Activated CD8-positive, alpha-beta T cell treated with anti-CD3 and anti-CD28 coated beads, Interleukin-2, amount 10 ng/mL, durations not matched to agents 7 days and 5 days (primary cell): ENCODE measurements around the gene PRRX2. TPM values are rescaled to one million over a fixed set of nuclear protein-coding genes. Genes with fewer than 3 reads are reported as not detected.
"Not testable (repeated sequence)": the region's sequence is repeated elsewhere in the genome, so short reads cannot be mapped to it uniquely, and the experiment has no call there.

Source experiments
- ATAC-seq: fragments of 150-1000 bp; cut with Tn5 transposase; one replicate; pipeline ENCODE4 v1.10.0; 2021; ENCODE audit warnings: moderate library complexity
- CTCF ChIA-PET: fragments of 350-600 bp; sonication (Branson Sonifier 250); formaldehyde crosslinking; loops from one replicate; lab custom pipeline; 2021; ENCODE audit warnings: antibody characterized with exemption; lab: Charles Lee
- POLR2A ChIA-PET: fragments of 350-600 bp; sonication (Branson Sonifier 250); formaldehyde crosslinking; loops from one replicate; lab custom pipeline; 2021; ENCODE audit warnings: antibody characterized with exemption; lab: Charles Lee
- DNase-seq: peaks from one replicate; pipeline ENCODE4 v3.0.0-alpha.2; 2020
- H3K27ac Mint-ChIP-seq: one replicate; pipeline ENCODE4 v1.8.0; 2021; ENCODE audit warnings: mild to moderate bottlenecking, mixed read lengths
- H3K27me3 Mint-ChIP-seq: one replicate; pipeline ENCODE4 v1.8.0; 2021; ENCODE audit warnings: low read depth, mixed read lengths
- H3K36me3 Mint-ChIP-seq: one replicate; pipeline ENCODE4 v1.8.0; 2021; ENCODE audit warnings: low read depth, mixed read lengths
- H3K4me1 Mint-ChIP-seq: one replicate; pipeline ENCODE4 v1.8.0; 2021; ENCODE audit warnings: low read depth, mixed read lengths
- H3K4me3 Mint-ChIP-seq: one replicate; pipeline ENCODE4 v1.8.0; 2021; ENCODE audit warnings: mild to moderate bottlenecking, mixed read lengths
- H3K9me3 Mint-ChIP-seq: one replicate; pipeline ENCODE4 v1.8.0; 2022; ENCODE audit warnings: mixed read lengths; ENCODE audit not compliant: insufficient read depth
- total RNA-seq, 2 experiments: library from RNA; stranded (reverse); gene quantifications; one replicate each; pipeline ENCODE4 v1.2.3, GENCODE V29; 2021

The PRRX2 gene
- total RNA-seq, 2 experiments from 2014 or later, result 0.21 TPM; not detected in 1

GRCh38 chr9:129627556-129628440 lies 37.6 kb upstream of the PRRX2 start:
- H3K27me3 Mint-ChIP-seq, result no peaks in the 10 kb centered on the region
- H3K36me3 Mint-ChIP-seq, result peaks cover 21% of the 10 kb centered on the region
- DNase-seq (no peak), ATAC-seq (no peak)
- ChIA-PET CTCF (interaction anchor here (1.2 to 9.5 kb wide), 5 partner anchors 12 to 497 kb away, joined by 3 to 176 read pairs (median 75); partner anchors contain the start of gene ASB6), POLR2A (interaction anchor here (0.6 to 1.6 kb wide), 3 partner anchors 9 to 485 kb away, joined by 3 to 4 read pairs (median 4); no protein-coding TSS in a partner anchor)
- H3K27ac Mint-ChIP-seq, result peak overlapping the region; percentile 88
- peak overlapping the region; percentile 80 for H3K4me3 Mint-ChIP-seq
- H3K9me3 Mint-ChIP-seq, result no peaks in the 10 kb centered on the region
- peaks cover 61% of the 10 kb centered on the region for H3K4me1 Mint-ChIP-seq

DNA sequence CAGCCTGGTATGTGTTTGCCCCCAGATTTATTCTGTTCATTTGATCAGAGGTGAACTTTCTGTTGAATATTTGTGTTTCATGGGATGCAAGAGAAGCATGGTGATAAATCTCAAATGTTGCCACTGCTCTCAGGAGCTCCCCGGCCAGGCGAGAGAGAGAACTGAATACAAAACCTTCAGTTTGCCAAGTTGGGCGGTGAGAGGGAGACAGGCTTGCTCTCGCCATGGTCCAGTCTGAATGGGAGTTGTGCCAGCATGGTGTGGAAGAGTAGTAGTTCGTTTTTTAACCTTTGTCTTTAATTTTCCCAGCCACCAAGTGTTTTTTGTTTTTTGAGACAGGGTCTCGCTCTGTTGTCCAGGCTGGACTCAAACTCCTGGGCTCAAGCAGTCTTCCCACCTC lies 36.7 kb upstream of the PRRX2 start:
- POLR2A ChIA-PET, result no interaction called here
- H3K9me3 Mint-ChIP-seq, result no peaks in the 10 kb centered on the region
- peaks cover 61% of the 10 kb centered on the region for H3K4me1 Mint-ChIP-seq
- ATAC-seq (no peak), DNase-seq (no peak)
- no peaks in the 10 kb centered on the region for H3K27me3 Mint-ChIP-seq
- H3K4me3 Mint-ChIP-seq, result no peak overlapping the region
- CTCF ChIA-PET, result interaction anchor here (0.8 to 9.5 kb wide), 5 partner anchors 12 to 498 kb away, joined by 3 to 176 read pairs (median 75); partner anchors contain the start of gene ASB6
- peak overlapping the region; percentile 69 for H3K27ac Mint-ChIP-seq
- peaks cover 27% of the 10 kb centered on the region for H3K36me3 Mint-ChIP-seq

GRCh38 chr9:129629251-129629820 lies 36.1 kb upstream of the PRRX2 start:
- no peaks in the 10 kb centered on the region for H3K9me3 Mint-ChIP-seq
- H3K27me3 Mint-ChIP-seq, result no peaks in the 10 kb centered on the region
- CTCF ChIA-PET, result interaction anchor here (0.8 to 9.4 kb wide), 3 partner anchors 11 to 498 kb away, joined by 3 to 87 read pairs (median 75); partner anchors contain the start of gene ASB6
- peaks cover 32% of the 10 kb centered on the region for H3K36me3 Mint-ChIP-seq
- POLR2A ChIA-PET, result no interaction called here
- no peak for DNase-seq
- no peak overlapping the region for H3K4me3 Mint-ChIP-seq
- H3K27ac Mint-ChIP-seq, result peak overlapping the region; percentile 43
- H3K4me1 Mint-ChIP-seq, result peaks cover 56% of the 10 kb centered on the region
- no peak for ATAC-seq

- Mint-ChIP-seq H3K4me1 (peaks cover 45% of the 10 kb centered on the region), H3K27me3 (no peaks in the 10 kb centered on the region), H3K9me3 (no peaks in the 10 kb centered on the region), H3K27ac (no peak overlapping the region), H3K4me3 (no peak overlapping the region), H3K36me3 (peaks cover 44% of the 10 kb centered on the region)
- ChIA-PET CTCF (interaction anchor here (9.4 kb wide), 1 partner anchor 9 kb away, joined by 75 read pairs; the partner anchor contains the start of gene ASB6), POLR2A (interaction anchor here (1.2 to 1.3 kb wide), 2 partner anchors 9 to 130 kb away, joined by 3 to 4 read pairs; no protein-coding TSS in a partner anchor)
- no peak for DNase-seq
- ATAC-seq, result no peak
Measured at GRCh38 chr9:129630967-129631673, 34.3 kb upstream of the PRRX2 start.

- peaks cover 44% of the 10 kb centered on the region for H3K36me3 Mint-ChIP-seq
- peaks cover 45% of the 10 kb centered on the region for H3K4me1 Mint-ChIP-seq
- ATAC-seq (no peak), DNase-seq (no peak)
- H3K9me3 Mint-ChIP-seq, result no peaks in the 10 kb centered on the region
- H3K4me3 Mint-ChIP-seq, result no peak overlapping the region
- no peak overlapping the region for H3K27ac Mint-ChIP-seq
- ChIA-PET POLR2A (no interaction called here), CTCF (no interaction called here)
- no peaks in the 10 kb centered on the region for H3K27me3 Mint-ChIP-seq
Measured at GRCh38 chr9:129631674-129632129, 33.7 kb upstream of the PRRX2 start.

DNA sequence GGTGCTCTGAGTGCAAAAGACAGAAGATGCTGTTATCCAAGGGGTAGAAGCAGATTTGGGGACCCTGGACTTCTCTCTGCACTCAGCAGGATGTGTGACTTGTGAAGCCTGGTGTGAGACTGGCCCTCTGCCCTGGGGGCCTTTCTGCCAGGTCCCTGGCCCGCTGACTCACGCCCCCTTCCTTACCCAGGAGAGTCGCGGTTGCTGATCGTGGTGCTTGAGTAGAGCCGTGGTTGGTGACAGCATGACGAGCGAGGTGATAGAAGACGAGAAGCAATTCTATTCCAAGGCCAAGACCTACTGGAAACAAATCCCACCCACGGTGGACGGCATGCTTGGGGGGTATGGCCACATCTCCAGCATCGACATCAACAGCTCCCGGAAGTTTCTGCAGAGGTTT lies 33.0 kb upstream of the PRRX2 start:
- Mint-ChIP-seq H3K36me3 (peaks cover 40% of the 10 kb centered on the region), H3K27me3 (no peaks in the 10 kb centered on the region), H3K4me3 (no peak overlapping the region), H3K4me1 (peaks cover 37% of the 10 kb centered on the region), H3K27ac (no peak overlapping the region), H3K9me3 (no peaks in the 10 kb centered on the region)
- POLR2A ChIA-PET, result no interaction called here
- no peak for DNase-seq
- CTCF ChIA-PET, result no interaction called here
- no peak for ATAC-seq

- ATAC-seq, result no peak
- ChIA-PET CTCF (no interaction called here), POLR2A (no interaction called here)
- no peak overlapping the region for H3K4me3 Mint-ChIP-seq
- no peaks in the 10 kb centered on the region for H3K9me3 Mint-ChIP-seq
- H3K36me3 Mint-ChIP-seq, result peaks cover 39% of the 10 kb centered on the region
- DNase-seq, result no peak
- H3K27me3 Mint-ChIP-seq, result no peaks in the 10 kb centered on the region
- peaks cover 30% of the 10 kb centered on the region for H3K4me1 Mint-ChIP-seq
- no peak overlapping the region for H3K27ac Mint-ChIP-seq
Measured at GRCh38 chr9:129633207-129633606, 32.2 kb upstream of the PRRX2 start.

DNA sequence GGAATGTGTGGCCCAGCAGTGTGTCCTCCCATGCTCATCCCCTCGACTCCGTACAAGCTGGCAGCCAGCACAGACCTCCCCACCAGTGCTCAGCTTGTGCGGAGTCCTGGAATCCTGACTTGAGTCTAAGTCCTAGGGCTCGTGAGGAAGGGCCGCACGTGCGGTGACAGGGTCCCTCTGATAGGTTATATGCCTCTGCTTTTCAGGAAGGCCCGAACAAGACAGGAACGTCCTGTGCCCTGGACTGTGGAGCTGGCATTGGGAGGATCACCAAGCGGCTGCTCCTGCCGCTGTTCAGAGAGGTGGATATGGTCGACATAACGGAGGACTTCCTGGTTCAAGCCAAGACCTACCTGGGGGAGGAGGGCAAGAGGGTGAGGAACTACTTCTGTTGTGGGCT lies 31.6 kb upstream of the PRRX2 start:
- POLR2A ChIA-PET, result no interaction called here
- Mint-ChIP-seq H3K27ac (no peak overlapping the region), H3K4me1 (peaks cover 23% of the 10 kb centered on the region)

DNA sequence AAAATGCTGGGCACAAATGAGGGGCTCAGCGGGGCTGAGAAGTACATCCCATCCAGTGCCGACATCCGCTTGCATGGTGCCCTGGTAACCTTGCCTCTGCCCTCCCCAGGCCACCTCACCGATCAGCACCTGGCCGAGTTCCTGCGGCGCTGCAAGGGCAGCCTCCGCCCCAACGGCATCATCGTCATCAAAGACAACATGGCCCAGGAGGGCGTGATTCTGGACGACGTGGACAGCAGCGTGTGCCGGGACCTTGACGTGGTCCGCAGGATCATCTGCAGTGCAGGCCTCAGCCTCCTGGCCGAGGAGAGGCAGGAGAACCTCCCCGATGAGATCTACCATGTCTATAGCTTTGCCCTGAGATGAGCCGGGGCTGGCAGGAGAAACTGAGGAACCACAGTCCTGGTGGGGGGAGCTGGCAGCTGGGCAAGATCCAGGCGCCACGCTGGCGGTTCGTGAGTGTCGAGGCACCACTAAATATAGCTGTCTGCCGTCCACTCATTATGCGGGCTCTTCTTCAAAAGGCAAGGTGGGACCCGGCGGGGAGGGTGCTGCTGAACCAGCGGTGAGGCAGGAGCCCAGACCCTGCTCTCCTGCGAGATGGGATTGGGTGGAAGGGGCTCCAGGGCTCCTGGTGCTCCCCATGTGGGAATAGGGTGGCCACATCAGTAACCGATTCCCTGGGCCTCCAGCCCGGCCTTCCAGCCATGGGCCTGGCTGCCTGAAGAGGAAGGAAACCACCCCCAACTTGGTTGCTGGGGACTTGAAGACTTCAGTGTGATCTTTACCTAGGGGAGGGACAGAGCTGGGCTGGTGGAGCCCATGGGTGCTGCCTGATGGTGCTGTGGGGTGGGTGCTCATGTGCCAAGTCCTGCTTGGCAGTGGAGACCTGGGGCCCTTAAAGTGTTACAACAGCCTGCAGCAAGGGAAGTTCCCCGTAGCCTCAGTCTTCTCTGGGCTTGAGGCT lies 30.1 kb upstream of the PRRX2 start:
- peaks cover 37% of the 10 kb centered on the region for H3K36me3 Mint-ChIP-seq
- H3K27ac Mint-ChIP-seq, result no peak overlapping the region
- no peaks in the 10 kb centered on the region for H3K27me3 Mint-ChIP-seq
- POLR2A ChIA-PET, result no interaction called here
- H3K4me1 Mint-ChIP-seq, result peaks cover 15% of the 10 kb centered on the region
- no peak overlapping the region for H3K4me3 Mint-ChIP-seq
- ATAC-seq, result no peak
- CTCF ChIA-PET, result no interaction called here
- no peaks in the 10 kb centered on the region for H3K9me3 Mint-ChIP-seq
- no peak for DNase-seq

More for the DNA sequence above, 31.6 kb upstream of the PRRX2 start:
- DNase-seq, result no peak
- peaks cover 38% of the 10 kb centered on the region for H3K36me3 Mint-ChIP-seq
- no peaks in the 10 kb centered on the region for H3K9me3 Mint-ChIP-seq
- ATAC-seq, result no peak
- H3K27me3 Mint-ChIP-seq, result no peaks in the 10 kb centered on the region
- CTCF ChIA-PET, result no interaction called here
- no peak overlapping the region for H3K4me3 Mint-ChIP-seq

GRCh38 chr9:129636343-129636742 lies 29.1 kb upstream of the PRRX2 start:
- not testable (repeated sequence) for H3K27ac Mint-ChIP-seq, H3K9me3 Mint-ChIP-seq, H3K27me3 Mint-ChIP-seq, H3K4me3 Mint-ChIP-seq, DNase-seq, ATAC-seq
- Mint-ChIP-seq H3K36me3 (peaks cover 37% of the 10 kb centered on the region), H3K4me1 (peaks cover 21% of the 10 kb centered on the region)
- ChIA-PET POLR2A (interaction anchor here (0.6 to 1.2 kb wide), 2 partner anchors 9 to 490 kb away, joined by 3 to 4 read pairs; no protein-coding TSS in a partner anchor), CTCF (interaction anchor here (1.2 to 7.9 kb wide), 2 partner anchors 10 to 505 kb away, joined by 5 to 75 read pairs; partner anchors contain the start of gene NTMT1)
